Fibroblast of lung (primary cell): ENCODE data around the gene GEMIN8. TPM values are rescaled to one million over a fixed set of nuclear protein-coding genes. Genes with fewer than 3 reads are reported as not detected.

ENCODE experiments used
- DNase-seq, 2 donors: peaks; one replicate each; pipeline versions ENCODE4 v3.0.0 to v3.0.0-alpha.2; 2010; ENCODE audit warnings: low read depth in 2 of 2
- H2AFZ ChIP-seq: 2 replicates; pipeline ENCODE4 v1.5.1; 2012; ENCODE audit warnings: low read length, control low read depth, inconsistent platforms
- H3K27ac ChIP-seq: 2 replicates; pipeline ENCODE4 v1.5.1; 2011; ENCODE audit warnings: low read length, control low read depth; ENCODE audit not compliant: insufficient read depth
- H3K27me3 ChIP-seq: 2 replicates; pipeline ENCODE4 v1.5.1; 2011; ENCODE audit warnings: mild to moderate bottlenecking, low read length; ENCODE audit not compliant: control insufficient read depth, insufficient read depth
- H3K36me3 ChIP-seq: 2 replicates; pipeline ENCODE4 v1.5.1; 2011; ENCODE audit warnings: low read length; ENCODE audit not compliant: control insufficient read depth, insufficient read depth
- H3K4me1 ChIP-seq: 2 replicates; pipeline ENCODE4 v1.5.1; 2011; ENCODE audit warnings: low read length; ENCODE audit not compliant: control insufficient read depth, insufficient read depth; ENCODE audit errors: extremely low read depth
- H3K4me2 ChIP-seq: 2 replicates; pipeline ENCODE4 v1.5.1; 2011; ENCODE audit warnings: low read length, control low read depth; ENCODE audit not compliant: insufficient read depth; ENCODE audit errors: extremely low read depth
- H3K4me3 ChIP-seq, 4 experiments: fragments of 200-600 bp in 1 of 4; sonication (generic) in 1 of 4; replicated peaks in 1 of 4; 2 replicates each; pipeline ENCODE4 v1.5.1; 2011 to 2016; ENCODE audit warnings: low read length in 4 of 4, low read depth in 3 of 4, mild to moderate bottlenecking in 3 of 4, control low read depth in 2 of 4, inconsistent platforms in 1 of 4, mixed read lengths in 1 of 4; ENCODE audit not compliant: insufficient read depth in 1 of 4; ENCODE audit errors: control extremely low read depth in 1 of 4
- H3K79me2 ChIP-seq: 2 replicates; pipeline ENCODE4 v1.5.1; 2012; ENCODE audit warnings: mild to moderate bottlenecking, low read length, inconsistent platforms; ENCODE audit not compliant: control insufficient read depth, insufficient read depth
- H3K9ac ChIP-seq: 2 replicates; pipeline ENCODE4 v1.5.1; 2011; ENCODE audit warnings: mild to moderate bottlenecking, low read length, control low read depth; ENCODE audit not compliant: insufficient read depth
- H3K9me3 ChIP-seq: 2 replicates; pipeline ENCODE4 v1.5.1; 2012; ENCODE audit warnings: low read depth, low read length; ENCODE audit not compliant: control insufficient read depth, insufficient read depth
- H4K20me1 ChIP-seq: 2 replicates; pipeline ENCODE4 v1.5.1; 2011; ENCODE audit warnings: low read length; ENCODE audit not compliant: control insufficient read depth, insufficient read depth; ENCODE audit errors: extremely low read depth
- CTCF ChIP-seq, 2 donors: IDR thresholded peaks in 1 of 2; conservative IDR thresholded peaks in 1 of 2; 1 replicate in 1 of 2; 2 replicates in 1 of 2; pipeline ENCODE4 v1.5.1; 2011 to 2012; ENCODE audit warnings: low read length in 2 of 2, control low read depth in 1 of 2, inconsistent platforms in 1 of 2, low read depth in 1 of 2, mild to moderate bottlenecking in 1 of 2
- EZH2 ChIP-seq: IDR thresholded peaks from 2 replicates; pipeline ENCODE4 v1.5.1; 2012; ENCODE audit warnings: low read length, control low read depth, mild to moderate bottlenecking; ENCODE audit errors: missing control alignments
- polyA plus RNA-seq, 2 donors: library from polyadenylated mRNA; depleted of rRNA in 1 of 2; stranded (reverse) in 1 of 2; unstranded in 1 of 2; fragments of >200 nt; gene quantifications; 2 replicates each; pipeline ENCODE4 v1.2.1, GENCODE V29; 2011 to 2012; ENCODE audit warnings: missing spikeins in 1 of 2
- total RNA-seq: library from RNA; depleted of rRNA; stranded (reverse); fragments of >200 nt; gene quantifications from 2 replicates; pipeline ENCODE4 v1.2.1, GENCODE V29; 2014

The GEMIN8 gene
- total and polyA plus RNA-seq, 2 donors (not counting 1 experiment from before 2014, with no cell fraction given), result 18.2 to 20.1 TPM

- Histone ChIP-seq H3K27ac (no peak overlapping the region), H3K4me2 (no peak overlapping the region), H3K9ac (no peak overlapping the region), H3K4me3 (no peak overlapping the region), H3K27me3 (no peaks in the 10 kb centered on the region), H2AFZ (no peak overlapping the region), H3K4me1 (no peaks in the 10 kb centered on the region), H3K9me3 (no peaks in the 10 kb centered on the region), H3K36me3 (no peaks in the 10 kb centered on the region), H3K79me2 (no peaks in the 10 kb centered on the region), H4K20me1 (no peaks in the 10 kb centered on the region)
- DNase-seq, result no peak
- TF ChIP-seq CTCF (conservative IDR thresholded peaks at IDR 0.05 in 1 of 2, IDR thresholded peaks at IDR 0.05 in 1 of 2; ENCODE audit: low read depth in 1 of 2, low read length in 2 of 2), result no peak
- no peak for TF ChIP-seq EZH2
Measured at GRCh38 chrX:13996650-13997049, 33.0 kb downstream of the GEMIN8 start.

- Histone ChIP-seq H3K27ac (no peak overlapping the region), H3K4me2 (no peak overlapping the region), H3K27me3 (no peaks in the 10 kb centered on the region), H3K9ac (no peak overlapping the region), H4K20me1 (no peaks in the 10 kb centered on the region), H3K79me2 (no peaks in the 10 kb centered on the region), H3K9me3 (no peaks in the 10 kb centered on the region), H3K4me1 (no peaks in the 10 kb centered on the region), H2AFZ (no peak overlapping the region), H3K4me3 (no peak overlapping the region), H3K36me3 (no peaks in the 10 kb centered on the region)
- TF ChIP-seq CTCF (conservative IDR thresholded peaks at IDR 0.05 in 1 of 2, IDR thresholded peaks at IDR 0.05 in 1 of 2; ENCODE audit: low read depth in 1 of 2, low read length in 2 of 2) (no peak), EZH2 (no peak)
- DNase-seq, result no peak
Measured at GRCh38 chrX:13994536-13995080, 35.1 kb downstream of the GEMIN8 start.

GRCh38 chrX:13994104-13994503, 35.6 kb downstream of the GEMIN8 start:
- no peak overlapping the region for H3K9ac ChIP-seq
- H3K36me3 ChIP-seq, result no peaks in the 10 kb centered on the region
- H3K4me2 ChIP-seq, result no peak overlapping the region
- H3K4me1 ChIP-seq, result no peaks in the 10 kb centered on the region
- no peaks in the 10 kb centered on the region for H4K20me1 ChIP-seq
- no peak for TF ChIP-seq CTCF (conservative IDR thresholded peaks at IDR 0.05 in 1 of 2, IDR thresholded peaks at IDR 0.05 in 1 of 2; ENCODE audit: low read depth in 1 of 2, low read length in 2 of 2)
- no peak for TF ChIP-seq EZH2
- DNase-seq, result no peak
- no peak overlapping the region for H2AFZ ChIP-seq
- no peaks in the 10 kb centered on the region for H3K27me3 ChIP-seq
- H3K9me3 ChIP-seq, result no peaks in the 10 kb centered on the region
- no peak overlapping the region for H3K27ac ChIP-seq
- H3K79me2 ChIP-seq, result no peaks in the 10 kb centered on the region
- H3K4me3 ChIP-seq, result no peak overlapping the region
